IMR-90 (cell line): ENCODE data around the gene RUNX1.

Source experiments
- BHLHE40 ChIP-seq: fragments of 150-350 bp; IDR thresholded peaks from 2 replicates; pipeline ENCODE4 v1.6.1; 2016; ENCODE audit warnings: mild to moderate bottlenecking, low read depth, low read length
- CEBPB ChIP-seq: IDR thresholded peaks from 2 replicates; pipeline ENCODE4 v1.6.1; 2012; ENCODE audit warnings: low read depth, low read length, improper control_type of control experiment
- CHD1 ChIP-seq: IDR thresholded peaks from 2 replicates; pipeline ENCODE4 v1.6.1; 2012; ENCODE audit warnings: low read depth, low read length, improper control_type of control experiment
- FOS ChIP-seq: fragments of 150-350 bp; IDR thresholded peaks from 2 replicates; pipeline ENCODE4 v1.6.1; 2016; ENCODE audit warnings: low read depth, low read length
- MAFK ChIP-seq: IDR thresholded peaks from 2 replicates; pipeline ENCODE4 v1.6.1; 2012; ENCODE audit warnings: low read depth, low read length, improper control_type of control experiment
- MAZ ChIP-seq: IDR thresholded peaks from 2 replicates; pipeline ENCODE4 v1.6.1; 2012; ENCODE audit warnings: low read depth, mild to moderate bottlenecking, low read length, improper control_type of control experiment, moderate library complexity, borderline replicate concordance
- MXI1 ChIP-seq: IDR thresholded peaks from 2 replicates; pipeline ENCODE4 v1.6.1; 2012; ENCODE audit warnings: low read depth, mild to moderate bottlenecking, low read length, moderate library complexity, borderline replicate concordance
- POLR2A ChIP-seq: IDR thresholded peaks from 2 replicates; pipeline ENCODE4 v1.6.1; 2012; ENCODE audit warnings: mild to moderate bottlenecking, low read depth, low read length
- RAD21 ChIP-seq: IDR thresholded peaks from 2 replicates; pipeline ENCODE4 v1.6.1; 2012; ENCODE audit warnings: low read length, improper control_type of control experiment
- RCOR1 ChIP-seq: IDR thresholded peaks from 2 replicates; pipeline ENCODE4 v1.6.1; 2012; ENCODE audit warnings: mild to moderate bottlenecking, low read length, improper control_type of control experiment; ENCODE audit not compliant: insufficient replicate concordance
- RFX5 ChIP-seq: IDR thresholded peaks from 2 replicates; pipeline ENCODE4 v1.8.0; 2012; ENCODE audit warnings: low read depth, mild to moderate bottlenecking, low read length, moderate library complexity
- SMC3 ChIP-seq: fragments of 150-350 bp; IDR thresholded peaks from 2 replicates; pipeline ENCODE4 v1.6.1; 2016; ENCODE audit warnings: low read depth, mild to moderate bottlenecking, antibody characterized with exemption, low read length, moderate library complexity
- TF ChIP-seq, protein P1 (sequence below): conservative IDR thresholded peaks from 2 replicates; pipeline ENCODE4 v1.5.1; 2012; ENCODE audit warnings: mild to moderate bottlenecking, low read depth, low read length, improper control_type of control experiment
- TF ChIP-seq, protein P2 (sequence below): fragments of 150-350 bp; IDR thresholded peaks from 2 replicates; pipeline ENCODE4 v1.6.1; 2017; ENCODE audit warnings: mild to moderate bottlenecking, antibody characterized with exemption, low read length, low read depth

DNA sequence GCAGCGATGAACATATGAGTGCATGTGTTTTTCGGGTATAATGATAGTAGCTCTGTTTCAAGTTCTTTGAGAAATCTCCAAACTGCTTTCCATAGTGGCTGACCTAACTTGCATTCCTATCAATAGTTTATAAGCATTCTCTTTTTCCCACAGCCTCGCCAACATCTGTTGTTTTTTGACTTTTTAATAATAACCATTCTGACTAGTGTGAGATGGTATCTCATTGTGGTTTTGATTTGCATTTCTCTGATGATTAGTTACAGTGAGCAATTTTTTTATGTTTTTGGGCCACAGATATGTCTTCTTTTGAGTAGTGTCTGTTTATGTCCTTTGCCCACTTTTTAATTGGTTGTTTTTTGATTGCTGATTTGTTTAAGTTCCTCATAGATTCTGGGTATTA is 10.6 kb upstream of the RUNX1 start:
- TF ChIP-seq RAD21 (no peak), MAZ (no peak), POLR2A (no peak), MXI1 (no peak), RCOR1 (no peak), BHLHE40 (no peak), SMC3 (no peak), FOS (no peak), MAFK (no peak), RFX5 (no peak), CEBPB (no peak), CHD1 (no peak)
- TF ChIP-seq, protein P1, sequence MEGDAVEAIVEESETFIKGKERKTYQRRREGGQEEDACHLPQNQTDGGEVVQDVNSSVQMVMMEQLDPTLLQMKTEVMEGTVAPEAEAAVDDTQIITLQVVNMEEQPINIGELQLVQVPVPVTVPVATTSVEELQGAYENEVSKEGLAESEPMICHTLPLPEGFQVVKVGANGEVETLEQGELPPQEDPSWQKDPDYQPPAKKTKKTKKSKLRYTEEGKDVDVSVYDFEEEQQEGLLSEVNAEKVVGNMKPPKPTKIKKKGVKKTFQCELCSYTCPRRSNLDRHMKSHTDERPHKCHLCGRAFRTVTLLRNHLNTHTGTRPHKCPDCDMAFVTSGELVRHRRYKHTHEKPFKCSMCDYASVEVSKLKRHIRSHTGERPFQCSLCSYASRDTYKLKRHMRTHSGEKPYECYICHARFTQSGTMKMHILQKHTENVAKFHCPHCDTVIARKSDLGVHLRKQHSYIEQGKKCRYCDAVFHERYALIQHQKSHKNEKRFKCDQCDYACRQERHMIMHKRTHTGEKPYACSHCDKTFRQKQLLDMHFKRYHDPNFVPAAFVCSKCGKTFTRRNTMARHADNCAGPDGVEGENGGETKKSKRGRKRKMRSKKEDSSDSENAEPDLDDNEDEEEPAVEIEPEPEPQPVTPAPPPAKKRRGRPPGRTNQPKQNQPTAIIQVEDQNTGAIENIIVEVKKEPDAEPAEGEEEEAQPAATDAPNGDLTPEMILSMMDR, result no peak
- TF ChIP-seq, protein P2, sequence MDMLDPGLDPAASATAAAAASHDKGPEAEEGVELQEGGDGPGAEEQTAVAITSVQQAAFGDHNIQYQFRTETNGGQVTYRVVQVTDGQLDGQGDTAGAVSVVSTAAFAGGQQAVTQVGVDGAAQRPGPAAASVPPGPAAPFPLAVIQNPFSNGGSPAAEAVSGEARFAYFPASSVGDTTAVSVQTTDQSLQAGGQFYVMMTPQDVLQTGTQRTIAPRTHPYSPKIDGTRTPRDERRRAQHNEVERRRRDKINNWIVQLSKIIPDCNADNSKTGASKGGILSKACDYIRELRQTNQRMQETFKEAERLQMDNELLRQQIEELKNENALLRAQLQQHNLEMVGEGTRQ, result no peak
